ENCODE data around the gene BMP6.

BMP6 gene

DNA sequence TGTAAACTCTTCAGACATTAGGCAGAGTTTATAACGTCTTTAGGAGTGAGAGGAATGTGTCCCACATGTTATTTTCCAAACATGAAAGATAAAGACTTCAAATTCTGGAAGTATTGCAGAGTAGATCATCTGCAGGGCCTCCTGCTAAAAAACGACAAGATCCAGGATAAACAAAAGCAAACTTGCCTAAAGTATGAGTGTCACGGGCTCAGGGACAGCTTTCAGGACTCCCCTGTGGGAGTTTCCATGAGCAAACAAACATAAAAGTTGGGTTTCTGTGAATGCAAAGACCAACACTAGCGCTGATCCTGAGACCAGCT is 107.8 kb downstream of the BMP6 start:
- no peak for DNase-seq

DNA sequence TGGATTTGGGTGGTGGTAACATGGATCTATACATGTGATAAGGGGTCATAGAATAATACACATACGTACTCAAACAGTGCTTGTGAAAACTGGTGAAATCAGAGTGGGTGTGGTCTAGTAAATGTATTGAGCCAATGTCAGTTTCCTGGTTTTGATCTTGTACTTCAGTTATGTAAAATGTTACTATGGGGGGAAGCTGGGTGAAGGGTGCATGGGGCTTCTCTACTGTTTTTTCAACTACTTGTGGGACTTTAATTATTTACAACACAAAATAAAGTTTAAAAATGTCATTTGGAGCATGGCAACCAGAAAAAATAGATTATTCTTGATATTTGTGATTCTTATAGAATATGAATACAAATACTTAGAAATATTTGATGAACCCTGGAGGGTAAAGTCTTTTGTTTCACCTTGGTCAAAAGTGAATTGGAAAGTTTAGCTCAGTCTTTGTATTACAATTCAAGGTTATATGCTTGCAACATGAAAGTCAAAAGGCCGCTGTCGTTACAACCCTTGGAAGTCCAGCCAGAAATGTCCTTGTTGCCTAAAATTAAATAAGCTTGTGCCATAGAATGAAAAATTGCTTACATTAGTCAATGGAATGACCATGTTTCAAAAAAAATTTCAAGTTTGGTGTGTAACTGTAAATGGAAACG is 110.6 kb downstream of the BMP6 start:
- no peak for DNase-seq

DNA sequence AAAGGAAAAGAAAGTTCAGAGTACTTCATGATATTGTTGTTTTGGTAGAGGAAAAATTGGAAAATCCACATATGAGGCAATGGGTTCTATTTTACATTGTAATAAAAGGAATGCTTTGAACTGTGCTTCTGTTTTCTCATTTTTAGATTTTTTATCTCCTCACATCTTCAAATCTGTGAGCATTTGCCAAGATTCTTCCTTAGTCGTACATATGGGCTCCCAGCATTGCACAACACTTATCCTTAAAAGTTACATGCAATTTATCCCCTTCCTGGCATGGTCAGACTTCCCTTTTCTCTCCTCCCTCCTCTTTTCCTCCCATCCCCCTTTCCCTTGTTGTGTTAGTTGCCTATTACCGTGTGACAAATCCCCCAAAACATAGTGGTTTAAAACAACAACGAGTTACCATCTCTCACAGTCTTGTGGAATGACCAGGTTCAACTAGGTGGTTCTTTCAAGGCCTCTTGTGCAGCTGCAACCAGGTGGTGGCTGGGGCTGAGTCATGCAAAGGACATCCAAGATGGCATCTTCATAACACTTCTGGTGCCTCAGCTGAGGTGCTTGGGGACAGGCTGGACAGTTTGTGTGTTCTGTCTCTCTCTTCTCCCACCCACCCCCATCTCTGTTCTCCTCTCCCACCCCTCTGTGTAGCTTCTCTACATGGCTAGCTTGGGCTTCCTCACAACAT is 116.0 kb downstream of the BMP6 start:
- DNase-seq: no peak

DNA sequence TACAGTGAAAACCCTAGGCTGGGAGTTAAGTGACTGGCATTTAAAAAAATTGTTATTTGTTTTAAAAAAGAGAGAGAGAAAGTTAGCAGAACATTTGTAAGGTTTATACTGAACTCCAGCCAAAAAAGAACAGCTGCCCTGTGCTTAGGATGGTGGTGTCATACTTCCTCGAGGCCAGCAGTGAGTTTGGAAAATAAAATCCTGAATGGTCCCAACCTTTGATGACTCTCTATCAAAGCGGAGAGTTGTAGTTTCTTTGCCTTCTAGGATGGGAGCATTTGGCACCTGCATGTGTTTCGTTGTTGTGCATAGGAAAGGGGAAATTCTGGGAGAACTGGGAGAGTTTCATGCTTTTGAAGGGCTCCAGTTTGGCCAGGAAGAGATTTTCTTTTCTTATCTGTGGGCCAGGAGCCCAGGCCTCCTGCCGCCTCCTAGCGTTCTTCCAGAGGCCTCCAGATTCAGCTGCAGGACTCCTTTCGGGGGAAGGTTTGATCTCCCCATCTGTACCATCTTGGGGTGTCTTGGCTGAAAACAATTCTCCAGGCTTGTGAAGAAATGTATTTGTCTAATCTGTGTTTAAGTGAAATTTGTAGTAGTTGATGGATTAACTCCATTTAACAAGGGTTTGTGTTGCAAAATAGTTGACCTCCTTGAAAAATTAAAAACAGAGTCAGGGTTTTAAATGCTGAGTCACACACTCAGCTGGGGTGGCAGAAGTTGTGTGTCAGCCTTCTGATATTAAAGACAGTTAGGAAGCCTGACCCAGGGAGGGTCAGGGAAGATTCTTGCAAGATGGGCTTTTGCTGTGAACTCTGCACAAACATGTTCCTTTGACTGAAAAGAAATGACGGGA is 121.3 kb downstream of the BMP6 start:
- no peak for DNase-seq

DNA sequence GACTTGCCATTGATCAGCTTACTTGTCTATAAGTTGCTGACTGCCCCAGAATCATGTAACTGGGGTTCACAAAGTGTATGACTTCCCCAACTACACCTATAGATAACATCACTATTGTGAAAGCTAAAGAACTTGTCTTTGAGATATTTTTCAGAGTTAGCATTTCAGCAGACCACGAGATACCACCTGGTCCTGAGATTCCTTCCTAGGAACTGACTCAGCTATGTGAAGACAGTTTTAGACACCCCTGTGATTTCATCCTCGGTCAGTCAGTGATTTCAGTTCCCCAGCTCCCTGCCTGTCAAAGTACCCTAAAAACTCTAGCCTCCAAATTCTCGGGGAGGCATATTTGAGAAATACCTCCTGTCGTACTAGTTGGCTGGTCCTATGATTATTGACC is 122.3 kb downstream of the BMP6 start:
- DNase-seq: no peak

DNA sequence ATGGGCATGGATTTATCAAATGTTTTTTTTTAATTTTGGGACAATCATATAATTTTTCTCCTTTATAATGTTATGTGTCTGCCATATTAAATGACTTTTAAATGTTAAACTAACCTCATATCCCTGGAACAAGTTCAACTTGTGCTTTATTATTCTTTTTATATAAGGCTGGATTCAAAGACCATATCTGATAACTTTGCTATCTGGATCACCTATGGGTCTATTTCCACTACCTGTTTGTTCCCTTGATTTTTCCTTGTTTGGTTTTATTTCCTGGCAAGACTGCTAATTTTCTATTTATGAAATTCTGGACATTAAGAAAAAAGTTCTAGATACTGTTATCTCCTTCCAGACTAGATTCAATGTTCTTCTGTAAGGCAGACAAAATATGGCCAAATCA is 125.9 kb downstream of the BMP6 start:
- no peak for DNase-seq

DNA sequence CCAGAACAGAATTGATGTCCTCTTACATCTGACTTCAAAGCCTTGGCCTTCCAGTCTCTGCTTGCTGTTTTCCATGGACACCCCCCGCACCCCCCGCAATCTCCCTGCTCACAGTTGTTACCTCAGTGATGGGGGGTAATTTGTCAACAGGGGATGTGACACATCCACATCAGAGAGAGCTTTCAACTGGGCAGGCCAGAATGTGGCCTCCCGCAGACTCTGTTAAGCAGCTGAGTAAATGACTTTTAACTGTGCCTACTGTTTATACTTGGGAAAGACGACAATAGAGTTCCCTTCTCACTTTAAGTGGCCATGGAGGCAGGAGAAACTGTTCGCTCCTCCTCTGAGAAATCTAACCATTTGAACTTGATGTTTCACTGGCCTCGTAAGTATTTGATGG is 133.7 kb downstream of the BMP6 start:
- DNase-seq: no peak

DNA sequence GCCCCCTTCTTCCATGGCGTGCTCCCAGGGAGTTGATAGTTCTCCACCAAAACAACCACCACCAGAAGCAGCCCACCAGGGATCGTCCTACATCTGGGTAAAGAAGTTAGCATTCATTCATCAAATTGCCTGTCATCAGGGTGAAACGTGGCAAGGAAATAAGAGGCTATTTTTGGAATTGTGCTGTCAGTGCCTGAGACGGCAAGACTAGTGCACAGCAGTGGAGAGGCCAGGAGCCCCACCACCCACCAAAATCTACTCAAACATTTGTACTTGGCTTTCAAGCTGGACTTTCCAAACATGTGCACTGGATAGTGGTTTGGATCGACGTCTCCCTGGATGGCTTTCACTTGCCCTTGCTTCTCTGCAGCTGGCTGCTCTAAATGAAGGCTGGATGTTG is 139.9 kb downstream of the BMP6 start:
- no peak for DNase-seq

DNA sequence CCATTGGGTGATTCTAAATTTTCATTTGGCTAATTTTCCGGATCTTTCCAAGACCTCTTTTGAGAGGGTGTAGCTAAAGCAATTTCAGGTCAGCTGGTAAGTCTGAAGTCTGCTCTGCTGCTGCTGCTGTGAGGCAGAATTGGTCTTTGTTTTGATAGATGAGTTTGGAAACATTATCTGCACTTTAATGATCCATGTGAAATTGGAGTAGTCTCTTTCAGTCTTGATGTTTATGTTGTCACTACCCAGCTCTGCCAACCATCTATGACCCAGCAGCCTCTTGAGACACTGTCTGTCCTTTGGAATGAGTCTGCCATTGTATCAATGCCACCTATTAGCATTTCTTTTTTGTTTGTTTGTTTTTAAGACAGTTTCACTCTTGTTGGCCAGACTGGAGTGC is 140.6 kb downstream of the BMP6 start:
- DNase-seq: no peak

DNA sequence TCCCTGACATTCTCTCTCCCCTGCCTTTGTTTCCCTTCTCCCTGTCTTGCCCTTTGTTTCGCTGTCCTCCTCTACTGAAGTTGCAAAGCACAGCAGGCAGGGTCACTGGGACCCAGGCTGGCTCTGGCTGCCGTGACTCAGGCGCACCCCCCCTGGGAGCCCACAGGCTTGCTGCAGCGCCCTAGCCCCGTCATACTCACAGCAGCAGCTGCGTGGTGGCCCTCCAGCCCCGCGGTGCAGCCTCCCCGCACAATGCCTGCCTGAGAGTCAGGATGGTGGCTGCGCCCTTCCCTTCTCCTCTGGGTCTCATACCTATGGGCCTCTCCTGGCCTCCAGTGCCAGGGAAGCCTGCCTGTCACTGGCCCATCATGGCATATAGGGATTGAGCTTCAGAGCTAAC is 143.0 kb downstream of the BMP6 start:
- DNase-seq: no peak

DNA sequence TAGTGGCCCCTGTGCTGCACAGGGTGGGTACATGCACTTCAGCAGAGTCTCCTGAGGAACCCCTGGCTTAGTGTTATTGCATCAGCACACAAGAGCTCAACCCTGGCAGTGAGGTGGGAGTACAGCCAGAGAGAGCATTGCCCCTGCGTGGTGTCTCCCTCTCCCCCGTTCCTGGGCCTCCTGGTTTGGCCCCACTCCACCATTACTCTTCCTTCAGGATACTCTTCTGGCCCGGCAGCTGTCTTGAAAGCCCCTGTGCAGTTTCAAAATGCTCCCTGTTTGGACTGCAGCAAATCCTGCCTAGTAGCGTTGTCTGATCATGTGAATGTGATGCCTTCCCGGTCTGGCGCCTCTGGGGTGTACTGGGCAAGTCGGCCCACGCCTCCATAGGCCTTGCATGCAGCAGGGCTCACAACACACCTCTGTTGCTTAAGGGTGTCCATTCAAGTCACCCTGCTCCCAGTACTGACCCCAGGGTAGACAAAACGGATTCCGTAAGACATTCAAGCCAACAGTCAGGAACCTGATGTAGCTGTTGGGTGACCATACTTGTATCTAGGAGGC is 152.6 kb downstream of the BMP6 start:
- no peak for DNase-seq

DNA sequence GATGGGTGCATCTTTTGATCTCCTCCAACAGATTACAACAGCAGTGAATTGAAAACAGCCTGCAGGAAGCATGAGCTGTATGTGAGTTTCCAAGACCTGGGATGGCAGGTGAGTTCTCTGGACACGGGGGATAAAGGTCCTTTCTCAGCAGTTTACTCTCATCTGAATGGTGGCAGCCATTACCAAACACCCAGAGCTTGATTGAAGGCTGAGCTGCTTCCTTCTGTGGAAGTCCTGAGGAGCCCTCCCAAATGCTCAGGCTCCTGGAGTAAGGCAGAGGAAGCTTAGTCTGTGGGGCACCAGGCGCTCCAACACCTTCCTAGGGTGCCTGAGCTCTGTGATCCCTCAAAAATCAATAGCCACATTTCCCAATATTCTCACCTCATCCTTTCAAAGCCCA is 153.1 kb downstream of the BMP6 start:
- DNase-seq: no peak

DNA sequence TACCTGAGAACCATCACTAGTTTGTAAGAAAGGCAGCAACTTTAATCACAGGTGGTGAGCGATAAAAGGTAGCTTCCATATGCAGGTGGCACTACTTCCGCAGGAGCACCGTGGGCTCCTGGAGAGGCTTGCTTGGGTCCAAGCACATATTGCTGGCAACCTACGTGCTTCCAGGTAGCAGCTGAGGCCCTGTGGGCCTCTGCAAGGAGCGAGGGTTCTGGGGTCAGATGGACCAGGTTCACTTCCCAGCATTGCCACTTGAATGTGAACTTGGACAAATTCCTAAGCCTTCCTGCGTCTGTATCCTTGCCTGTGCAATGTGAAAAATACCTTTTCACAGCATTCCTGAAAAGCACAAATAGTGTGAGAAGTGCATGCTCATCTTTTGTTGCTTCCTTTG is 153.7 kb downstream of the BMP6 start:
- DNase-seq: no peak

DNA sequence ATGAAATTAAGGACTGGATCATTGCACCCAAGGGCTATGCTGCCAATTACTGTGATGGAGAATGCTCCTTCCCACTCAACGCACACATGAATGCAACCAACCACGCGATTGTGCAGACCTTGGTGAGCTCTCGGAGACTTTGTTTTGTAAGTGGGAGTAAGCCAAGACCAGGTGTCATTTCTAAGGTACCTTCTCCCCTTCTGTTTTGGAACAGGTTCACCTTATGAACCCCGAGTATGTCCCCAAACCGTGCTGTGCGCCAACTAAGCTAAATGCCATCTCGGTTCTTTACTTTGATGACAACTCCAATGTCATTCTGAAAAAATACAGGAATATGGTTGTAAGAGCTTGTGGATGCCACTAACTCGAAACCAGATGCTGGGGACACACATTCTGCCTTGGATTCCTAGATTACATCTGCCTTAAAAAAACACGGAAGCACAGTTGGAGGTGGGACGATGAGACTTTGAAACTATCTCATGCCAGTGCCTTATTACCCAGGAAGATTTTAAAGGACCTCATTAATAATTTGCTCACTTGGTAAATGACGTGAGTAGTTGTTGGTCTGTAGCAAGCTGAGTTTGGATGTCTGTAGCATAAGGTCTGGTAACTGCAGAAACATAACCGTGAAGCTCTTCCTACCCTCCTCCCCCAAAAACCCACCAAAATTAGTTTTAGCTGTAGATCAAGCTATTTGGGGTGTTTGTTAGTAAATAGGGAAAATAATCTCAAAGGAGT is 154.2 kb downstream of the BMP6 start:
- no peak for DNase-seq

DNA sequence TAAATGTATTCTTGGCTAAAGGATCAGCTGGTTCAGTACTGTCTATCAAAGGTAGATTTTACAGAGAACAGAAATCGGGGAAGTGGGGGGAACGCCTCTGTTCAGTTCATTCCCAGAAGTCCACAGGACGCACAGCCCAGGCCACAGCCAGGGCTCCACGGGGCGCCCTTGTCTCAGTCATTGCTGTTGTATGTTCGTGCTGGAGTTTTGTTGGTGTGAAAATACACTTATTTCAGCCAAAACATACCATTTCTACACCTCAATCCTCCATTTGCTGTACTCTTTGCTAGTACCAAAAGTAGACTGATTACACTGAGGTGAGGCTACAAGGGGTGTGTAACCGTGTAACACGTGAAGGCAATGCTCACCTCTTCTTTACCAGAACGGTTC is 154.8 kb downstream of the BMP6 start:
- no peak for DNase-seq

DNA sequence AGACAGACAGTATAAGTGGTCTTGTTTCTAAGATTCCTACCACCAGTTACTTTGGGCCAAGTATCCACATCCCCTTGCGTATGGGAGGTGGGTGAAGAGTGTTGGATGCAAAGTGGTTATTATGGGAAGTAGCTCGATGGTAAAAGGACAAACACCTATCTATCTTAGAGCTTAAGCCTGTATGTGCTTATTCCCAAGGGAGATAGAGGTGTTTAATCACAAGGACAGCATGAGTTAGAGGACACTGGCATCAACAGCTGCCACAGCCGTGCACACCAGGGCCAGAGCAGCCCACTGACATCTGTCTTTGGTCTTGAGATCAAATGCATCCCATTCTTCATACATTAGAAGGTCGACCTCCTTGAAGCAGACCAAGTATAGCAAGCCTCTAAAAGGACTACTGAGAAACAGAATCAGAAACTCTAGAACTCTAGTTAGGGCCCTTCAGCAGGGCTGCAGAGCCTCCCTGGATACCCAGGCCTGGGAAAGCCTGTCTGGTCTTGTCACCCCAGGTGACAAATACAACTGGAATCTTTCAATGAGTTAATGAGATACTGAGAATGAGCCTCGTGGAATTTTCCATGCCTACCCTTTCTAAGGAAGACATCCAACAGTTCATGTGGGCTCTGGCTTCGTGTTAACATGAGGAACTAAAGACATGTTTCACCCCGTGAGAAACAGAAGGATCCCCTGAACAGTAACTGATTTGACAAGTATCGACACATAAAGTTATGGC is 156.0 kb downstream of the BMP6 start:
- no peak for DNase-seq

DNA sequence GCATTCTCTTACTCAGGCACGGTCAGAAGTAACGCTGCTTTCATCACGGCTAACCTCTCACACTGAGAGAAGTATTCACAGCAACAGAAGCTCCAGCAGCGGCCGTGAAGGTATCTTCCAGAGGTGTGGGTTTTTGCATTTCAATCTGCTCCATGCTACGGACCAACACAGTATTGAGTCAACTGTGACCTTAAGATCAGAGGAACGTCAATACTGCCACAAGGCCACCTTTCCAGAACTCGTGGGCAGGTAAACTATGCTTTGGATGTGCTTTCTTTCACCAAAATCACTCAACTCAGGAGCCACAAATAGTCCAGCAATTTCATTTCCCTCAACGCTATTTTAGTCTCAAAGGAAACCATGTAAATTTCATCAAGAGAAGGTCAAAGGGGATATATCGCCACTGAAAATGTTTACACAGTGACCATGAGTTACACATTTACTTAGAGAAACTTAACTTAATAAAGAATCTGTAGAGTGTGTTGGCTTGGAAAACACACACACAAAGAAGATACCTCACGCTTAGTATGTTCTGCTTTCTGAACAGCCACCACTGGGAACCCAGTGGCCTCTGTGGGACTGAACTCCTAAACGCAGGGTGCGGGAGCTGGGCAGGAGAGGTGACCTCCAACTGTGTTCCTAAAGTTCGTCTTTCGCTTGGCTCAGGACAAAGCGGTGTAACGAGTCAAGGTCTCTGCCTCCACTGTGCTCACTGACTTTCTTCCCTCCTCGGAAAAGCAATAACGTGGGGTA is 156.8 kb downstream of the BMP6 start:
- DNase-seq: no peak

DNA sequence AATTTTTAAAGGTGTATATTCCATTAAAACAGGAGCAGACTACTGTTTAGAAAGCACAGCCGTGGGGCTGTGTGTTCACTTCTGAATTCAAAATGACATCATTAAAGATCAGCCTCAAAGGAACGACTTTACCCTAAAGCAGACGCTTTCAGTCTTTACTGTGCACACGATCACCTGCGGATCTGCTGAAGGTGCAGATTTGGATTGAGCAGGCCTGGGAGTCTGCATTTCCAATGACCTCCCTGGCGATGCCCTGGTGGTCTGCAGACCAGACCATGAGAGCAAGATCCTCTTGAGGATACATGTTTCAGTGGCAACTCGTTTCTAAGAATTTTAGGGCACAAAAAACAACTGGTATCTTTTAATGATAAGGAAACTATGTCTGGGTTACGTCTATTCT is 157.5 kb downstream of the BMP6 start:
- no peak for DNase-seq

DNA sequence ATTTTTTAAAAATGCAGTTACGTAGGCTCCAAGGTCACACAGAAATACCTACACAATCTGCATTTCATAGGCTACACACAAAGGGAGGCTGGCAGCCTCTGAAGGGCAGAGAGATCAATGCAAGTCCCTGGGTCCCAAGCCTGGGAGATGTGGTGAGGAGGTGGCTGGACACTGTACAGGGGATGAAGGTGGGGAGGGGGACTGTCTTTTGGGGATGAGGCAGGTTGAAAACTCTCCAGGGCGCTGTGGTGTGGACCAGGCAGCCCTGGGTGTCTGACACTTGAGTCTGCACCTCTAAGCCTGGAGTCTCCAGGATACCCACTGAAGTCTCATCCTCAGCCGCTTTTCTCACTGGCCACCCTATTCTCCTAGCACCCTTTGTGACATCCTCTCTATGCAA is 160.2 kb downstream of the BMP6 start:
- no peak for DNase-seq

DNA sequence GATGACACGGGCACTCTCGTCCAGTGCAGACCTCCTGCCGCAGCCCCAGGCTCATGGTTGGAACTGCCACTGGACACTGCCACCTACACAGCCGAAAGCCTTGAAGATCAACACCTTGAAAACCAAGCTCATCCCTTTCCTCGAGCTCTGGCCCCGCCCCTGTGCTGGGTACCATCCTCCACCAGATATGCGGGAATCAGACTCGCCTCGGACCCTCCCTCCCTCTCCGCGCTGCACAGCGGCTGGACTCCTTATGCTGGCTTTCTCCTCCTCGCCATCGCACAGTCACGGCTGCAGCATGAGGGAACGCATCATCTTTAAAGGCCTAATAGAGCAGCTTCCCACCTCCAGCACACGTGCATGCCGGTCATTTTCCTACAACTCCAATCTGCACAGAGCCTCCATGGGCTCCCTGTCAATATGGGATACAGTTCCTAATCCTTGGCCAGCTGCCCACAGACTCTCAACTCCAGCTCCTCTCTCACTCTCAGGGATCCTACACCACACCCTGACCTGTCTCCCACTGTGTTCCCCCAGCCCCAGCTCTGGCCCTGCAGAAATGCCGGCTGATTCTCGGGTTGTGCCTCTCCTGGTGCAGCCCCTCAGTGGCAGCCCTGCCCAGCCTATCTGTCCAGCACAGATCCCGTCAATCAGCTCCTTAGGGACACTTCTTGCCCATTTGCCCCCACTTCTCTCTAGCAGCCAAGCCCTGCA is 161.5 kb downstream of the BMP6 start:
- DNase-seq: no peak
